DOHH2 (cell line): ENCODE measurements around the gene CARD11.

Source experiments
- H3F3A ChIP-seq: fragments of 200-600 bp; sonication (generic), shearing (Covaris generic); 2 replicates; pipeline ENCODE4 v1.6.0; 2016; ENCODE audit warnings: antibody characterized with exemption, mild to moderate bottlenecking; ENCODE audit not compliant: control insufficient read depth, insufficient read depth
- H3K27ac ChIP-seq: fragments of 200-600 bp; sonication (generic); 2 replicates; pipeline ENCODE4 v1.5.1; 2014; ENCODE audit warnings: low read depth, mild to moderate bottlenecking, low read length, moderate library complexity
- H3K27me3 ChIP-seq: fragments of 200-600 bp; sonication (generic); 2 replicates; pipeline ENCODE4 v1.6.1; 2014; ENCODE audit warnings: mild to moderate bottlenecking, low read length, mixed read lengths; ENCODE audit not compliant: control insufficient read depth
- H3K36me3 ChIP-seq: fragments of 200-600 bp; sonication (generic); 2 replicates; pipeline ENCODE4 v1.6.1; 2014; ENCODE audit warnings: mild to moderate bottlenecking, low read length, moderate library complexity, mixed read lengths; ENCODE audit not compliant: control insufficient read depth
- H3K4me1 ChIP-seq: fragments of 200-600 bp; sonication (generic); 2 replicates; pipeline ENCODE4 v1.6.1; 2014; ENCODE audit warnings: mild to moderate bottlenecking, low read length, mixed read lengths; ENCODE audit not compliant: control insufficient read depth
- H3K4me2 ChIP-seq: fragments of 200-600 bp; sonication (generic); 2 replicates; pipeline ENCODE4 v1.6.0; 2014; ENCODE audit warnings: mild to moderate bottlenecking, low read length, moderate library complexity
- H3K4me3 ChIP-seq: fragments of 200-600 bp; sonication (generic); 2 replicates; pipeline ENCODE4 v1.5.1; 2014; ENCODE audit warnings: mild to moderate bottlenecking, low read length, mixed read lengths
- H3K79me2 ChIP-seq: fragments of 200-600 bp; sonication (generic); 2 replicates; pipeline ENCODE4 v1.6.1; 2014; ENCODE audit warnings: mild to moderate bottlenecking, low read length, mixed read lengths; ENCODE audit not compliant: control insufficient read depth
- H3K9me2 ChIP-seq: fragments of 200-600 bp; sonication (generic); replicated peaks from 2 replicates; pipeline ENCODE4 v1.6.1; 2014; ENCODE audit warnings: mild to moderate bottlenecking, low read length, mixed read lengths; ENCODE audit not compliant: control insufficient read depth
- H3K9me3 ChIP-seq: fragments of 200-600 bp; sonication (generic); 2 replicates; pipeline ENCODE4 v1.6.1; 2014; ENCODE audit warnings: antibody characterized with exemption, low read length, mixed read lengths; ENCODE audit not compliant: control insufficient read depth, insufficient read depth
- H4K20me1 ChIP-seq: fragments of 200-600 bp; sonication (generic); 2 replicates; pipeline ENCODE4 v1.6.0; 2014; ENCODE audit warnings: low read depth, mild to moderate bottlenecking, antibody characterized with exemption, low read length, moderate library complexity; ENCODE audit not compliant: control insufficient read depth, insufficient read depth
- EZH2phosphoT487 ChIP-seq: fragments of 200-600 bp; sonication (generic); IDR thresholded peaks from 2 replicates; pipeline ENCODE4 v1.6.1; 2017; ENCODE audit warnings: borderline replicate concordance, mild to moderate bottlenecking, antibody characterized with exemption, low read length, moderate library complexity, mixed read lengths
- TF ChIP-seq, protein P1 (sequence below): fragments of 200-600 bp; sonication (generic); IDR thresholded peaks from one replicate; pipeline ENCODE4 v1.5.1; 2014; ENCODE audit warnings: antibody characterized with exemption, mild to moderate bottlenecking, low read depth, low read length; ENCODE audit not compliant: poor library complexity, severe bottlenecking

CARD11 gene

DNA sequence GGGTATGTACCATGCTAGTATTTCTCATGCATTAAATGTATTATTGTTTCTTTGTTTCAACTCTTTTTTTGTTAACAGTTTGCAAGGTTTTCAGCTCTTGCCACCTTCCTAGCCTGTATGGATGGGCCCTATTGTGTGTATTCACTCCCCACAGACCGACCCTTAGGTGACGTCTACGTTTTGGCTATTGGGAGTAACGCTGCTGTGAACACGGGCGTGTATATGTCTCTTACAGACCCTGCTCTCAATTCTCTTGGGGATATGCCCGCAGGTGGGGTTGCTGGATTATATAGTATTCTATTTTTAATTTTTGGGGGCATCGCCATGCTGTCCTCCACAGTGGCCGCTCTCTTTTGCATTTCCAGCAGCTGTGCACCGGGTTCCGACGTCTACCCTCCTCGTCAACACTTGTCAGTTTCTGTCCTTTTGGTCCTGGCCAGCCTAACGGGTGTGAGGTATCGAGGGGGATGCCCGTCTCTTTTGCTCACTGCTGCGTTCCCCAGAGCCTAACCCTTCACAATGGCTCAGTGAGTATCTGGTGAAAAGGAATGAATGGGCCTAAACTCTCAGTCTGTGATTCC is 135.5 kb downstream of the CARD11 start:
- no peak overlapping the region for H3K27ac ChIP-seq
- no peak overlapping the region for H3K4me3 ChIP-seq
- no peaks in the 10 kb centered on the region for H3K9me2 ChIP-seq
- H3K36me3 ChIP-seq: peaks cover 48% of the 10 kb centered on the region
- H3K4me2 ChIP-seq: no peak overlapping the region
- H4K20me1 ChIP-seq: no peaks in the 10 kb centered on the region
- no peak for TF ChIP-seq EZH2phosphoT487
- TF ChIP-seq, protein P1, sequence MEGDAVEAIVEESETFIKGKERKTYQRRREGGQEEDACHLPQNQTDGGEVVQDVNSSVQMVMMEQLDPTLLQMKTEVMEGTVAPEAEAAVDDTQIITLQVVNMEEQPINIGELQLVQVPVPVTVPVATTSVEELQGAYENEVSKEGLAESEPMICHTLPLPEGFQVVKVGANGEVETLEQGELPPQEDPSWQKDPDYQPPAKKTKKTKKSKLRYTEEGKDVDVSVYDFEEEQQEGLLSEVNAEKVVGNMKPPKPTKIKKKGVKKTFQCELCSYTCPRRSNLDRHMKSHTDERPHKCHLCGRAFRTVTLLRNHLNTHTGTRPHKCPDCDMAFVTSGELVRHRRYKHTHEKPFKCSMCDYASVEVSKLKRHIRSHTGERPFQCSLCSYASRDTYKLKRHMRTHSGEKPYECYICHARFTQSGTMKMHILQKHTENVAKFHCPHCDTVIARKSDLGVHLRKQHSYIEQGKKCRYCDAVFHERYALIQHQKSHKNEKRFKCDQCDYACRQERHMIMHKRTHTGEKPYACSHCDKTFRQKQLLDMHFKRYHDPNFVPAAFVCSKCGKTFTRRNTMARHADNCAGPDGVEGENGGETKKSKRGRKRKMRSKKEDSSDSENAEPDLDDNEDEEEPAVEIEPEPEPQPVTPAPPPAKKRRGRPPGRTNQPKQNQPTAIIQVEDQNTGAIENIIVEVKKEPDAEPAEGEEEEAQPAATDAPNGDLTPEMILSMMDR: no peak
- no peaks in the 10 kb centered on the region for H3K27me3 ChIP-seq
- H3K4me1 ChIP-seq: peaks cover 5% of the 10 kb centered on the region
- H3K9me3 ChIP-seq: no peaks in the 10 kb centered on the region
- H3F3A ChIP-seq: peaks cover 3% of the 10 kb centered on the region; the same call in 1 of the 2 replicates
- no peaks in the 10 kb centered on the region for H3K79me2 ChIP-seq

DNA sequence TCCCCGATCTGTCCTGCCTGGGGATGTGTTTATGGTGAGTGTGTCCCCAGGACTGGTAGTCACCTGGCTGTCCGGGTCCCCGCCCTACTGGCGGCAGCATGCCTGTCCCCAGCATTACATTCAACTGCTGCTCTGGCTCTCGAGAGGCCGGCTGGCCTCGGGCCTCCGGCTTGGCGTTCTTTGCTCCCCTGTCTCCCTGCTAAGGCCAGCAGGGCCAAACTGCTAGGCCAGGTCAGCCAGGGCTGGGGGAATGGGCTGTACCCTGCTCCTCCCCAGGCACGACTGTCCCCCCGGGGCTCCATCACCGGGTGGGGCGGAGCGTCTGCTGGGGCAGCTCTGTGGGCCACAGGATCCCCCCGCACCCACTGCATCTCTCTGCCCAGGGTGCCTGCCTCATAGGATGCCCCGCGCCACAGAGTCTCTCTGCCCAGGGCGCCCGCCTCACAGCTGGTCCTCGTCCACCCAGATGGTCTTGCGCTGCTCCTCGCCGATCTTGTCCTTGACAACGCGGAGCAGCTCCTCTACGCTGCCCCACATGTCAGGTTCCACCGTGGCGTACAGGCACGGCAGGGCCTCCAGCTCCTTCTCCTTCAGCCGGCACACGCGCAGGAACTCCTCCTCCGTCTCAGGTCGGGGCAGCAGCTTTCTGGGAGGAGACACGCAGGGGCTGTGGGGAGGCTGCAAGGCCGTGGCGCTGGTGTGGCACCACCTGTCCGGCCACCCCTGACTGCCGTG is 137.3 kb downstream of the CARD11 start:
- Histone ChIP-seq H3K27me3 (no peaks in the 10 kb centered on the region), H4K20me1 (no peaks in the 10 kb centered on the region), H3K27ac (no peak overlapping the region), H3K36me3 (peaks cover 37% of the 10 kb centered on the region), H3K9me2 (no peaks in the 10 kb centered on the region), H3K4me2 (no peak overlapping the region), H3F3A (peaks cover 3% of the 10 kb centered on the region; the same call in 1 of the 2 replicates), H3K79me2 (no peaks in the 10 kb centered on the region), H3K9me3 (no peaks in the 10 kb centered on the region), H3K4me3 (no peak overlapping the region), H3K4me1 (peaks cover 9% of the 10 kb centered on the region)
- TF ChIP-seq, protein P1: no peak
- TF ChIP-seq EZH2phosphoT487: no peak

DNA sequence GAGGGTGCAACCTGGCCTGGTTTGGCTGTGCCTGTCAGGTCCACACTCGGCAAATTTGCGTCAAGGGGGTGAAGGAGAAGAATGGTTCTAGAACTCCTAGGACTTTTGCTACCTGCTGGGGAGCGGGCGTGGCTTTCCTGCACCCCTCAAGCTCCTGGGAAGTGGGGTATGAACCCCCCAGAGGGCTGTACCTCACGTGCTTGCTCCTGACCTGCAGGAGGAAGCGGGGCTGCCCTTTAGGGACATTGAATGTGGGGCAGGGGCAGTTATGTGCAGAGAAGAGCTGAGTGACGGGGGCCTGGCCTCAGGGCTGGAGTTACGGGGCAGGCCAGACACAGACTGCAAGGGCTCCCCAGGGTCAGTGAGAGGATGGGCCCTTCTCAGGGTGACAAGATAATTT is 138.2 kb downstream of the CARD11 start:
- no peaks in the 10 kb centered on the region for H3K27me3 ChIP-seq
- no peaks in the 10 kb centered on the region for H3K9me2 ChIP-seq
- H3K4me1 ChIP-seq: peaks cover 9% of the 10 kb centered on the region
- no peaks in the 10 kb centered on the region for H3K9me3 ChIP-seq
- no peaks in the 10 kb centered on the region for H4K20me1 ChIP-seq
- H3K79me2 ChIP-seq: no peaks in the 10 kb centered on the region
- TF ChIP-seq, protein P1: no peak
- TF ChIP-seq EZH2phosphoT487: no peak
- H3K4me2 ChIP-seq: no peak overlapping the region
- H3F3A ChIP-seq: peaks cover 3% of the 10 kb centered on the region; the same call in 1 of the 2 replicates
- H3K36me3 ChIP-seq: peaks cover 31% of the 10 kb centered on the region
- no peak overlapping the region for H3K4me3 ChIP-seq
- no peak overlapping the region for H3K27ac ChIP-seq
